ENCODE data around the gene CLIC5.

GRCh38 chr6:46056906-46057529 is 41.4 kb upstream of the CLIC5 start:
- TF ChIP-seq EZH2 (IDR thresholded peaks at IDR 0.05; ENCODE audit: borderline replicate concordance, insufficient read depth, low read length, poor library complexity, severe bottlenecking): no peak
- TF ChIP-seq RAD21 (conservative IDR thresholded peaks at IDR 0.05): no peak
- no peak for TF ChIP-seq CTCF (IDR thresholded peaks at IDR 0.05; ENCODE audit: poor library complexity, severe bottlenecking)
- no peak for TF ChIP-seq REST (IDR thresholded peaks at IDR 0.05; ENCODE audit: borderline replicate concordance)
- TF ChIP-seq POLR2AphosphoS5 (IDR thresholded peaks at IDR 0.05): no peak
- no peak for TF ChIP-seq EP300 (conservative IDR thresholded peaks at IDR 0.05; ENCODE audit: poor library complexity, severe bottlenecking)
